SK-N-MC (cell line): ENCODE data around the gene SMOC1.

ENCODE experiments used
- EZH2 ChIP-seq: fragments of 200-600 bp; sonication (generic); IDR thresholded peaks from one replicate; pipeline ENCODE4 v1.6.1; 2017; ENCODE audit warnings: antibody characterized with exemption
- POLR2AphosphoS5 ChIP-seq: IDR thresholded peaks from 2 replicates; pipeline ENCODE4 v1.6.1; 2012; ENCODE audit warnings: mild to moderate bottlenecking, low read depth, low read length, borderline replicate concordance

- TF ChIP-seq EZH2 (no peak), POLR2AphosphoS5 (no peak)
These were observed 111.1 kb downstream of the SMOC1 start for GRCh38 chr14:69990323-69990722.
